ENCODE measurements around the gene MFAP4.
A peak's percentile ranks its signal among the peaks of the same experiment; 100 is the strongest.
"Not testable (repeated sequence)": the region's sequence is repeated elsewhere in the genome, so short reads cannot be mapped to it uniquely, and the experiment has no call there.

The MFAP4 gene

GRCh38 chr17:19369107-19369778 is 17.7 kb downstream of the MFAP4 start:
- DNase-seq, result no peak

GRCh38 chr17:19368229-19368628 is 18.8 kb downstream of the MFAP4 start:
- no peak for DNase-seq

DNA sequence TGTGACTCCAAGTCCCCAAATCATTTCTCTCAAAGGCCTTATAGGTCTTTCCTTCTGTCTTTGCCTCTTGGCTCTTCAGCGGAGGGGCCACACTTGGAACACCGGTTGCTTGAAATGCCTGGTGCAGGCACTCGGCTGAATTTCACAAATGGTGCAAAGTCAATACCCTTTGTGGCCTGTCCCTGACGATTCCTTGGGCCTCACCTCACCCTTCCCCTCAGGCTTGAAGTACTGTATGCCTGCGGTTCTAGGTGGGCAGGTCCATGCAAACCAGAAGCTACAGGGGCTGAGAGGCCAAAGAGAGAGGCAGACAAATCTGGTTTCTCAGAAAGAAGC is 20.4 kb downstream of the MFAP4 start:
- DNase-seq, result no peak

DNA sequence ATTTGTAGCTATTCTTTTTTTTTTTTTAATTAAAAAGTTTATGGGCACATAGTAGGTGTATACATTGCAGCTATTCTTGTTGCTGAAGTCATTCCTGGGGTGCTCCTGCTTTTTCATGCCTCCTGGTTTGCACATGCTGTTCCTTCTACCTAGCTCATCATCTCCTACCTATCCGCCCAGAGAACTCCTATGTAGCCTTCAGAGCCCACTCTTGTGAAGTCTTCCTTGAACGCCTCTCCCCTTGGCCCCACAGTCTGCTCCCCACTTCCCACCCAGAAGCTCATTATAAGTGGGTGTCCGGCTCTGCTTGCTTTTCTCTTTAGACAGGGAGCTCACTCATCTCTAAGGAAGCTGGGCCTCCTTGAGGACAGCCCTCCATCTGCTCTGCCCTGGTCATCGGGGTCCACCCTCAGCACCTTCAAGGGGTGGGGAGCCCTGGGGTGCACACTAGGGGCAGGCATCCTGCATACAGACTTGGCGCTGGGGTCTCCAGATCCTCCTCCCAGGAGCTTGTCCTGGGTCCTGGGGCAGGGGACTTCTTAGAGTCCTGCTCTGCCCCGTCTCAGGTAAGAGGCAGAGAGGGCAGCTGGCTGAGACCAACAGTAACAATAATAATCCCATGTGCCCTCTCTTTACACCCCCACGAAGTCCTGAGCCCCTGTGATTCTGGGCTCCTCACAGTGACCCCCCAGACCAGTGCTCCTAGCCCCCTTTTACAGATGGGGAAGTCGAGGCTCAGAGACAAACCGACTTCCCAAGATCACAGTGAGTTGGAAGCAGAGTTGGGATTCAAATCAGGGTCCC is 21.0 kb downstream of the MFAP4 start:
- DNase-seq, result no peak

GRCh38 chr17:19365499-19365817 is 21.5 kb downstream of the MFAP4 start:
- no peak for DNase-seq

DNA sequence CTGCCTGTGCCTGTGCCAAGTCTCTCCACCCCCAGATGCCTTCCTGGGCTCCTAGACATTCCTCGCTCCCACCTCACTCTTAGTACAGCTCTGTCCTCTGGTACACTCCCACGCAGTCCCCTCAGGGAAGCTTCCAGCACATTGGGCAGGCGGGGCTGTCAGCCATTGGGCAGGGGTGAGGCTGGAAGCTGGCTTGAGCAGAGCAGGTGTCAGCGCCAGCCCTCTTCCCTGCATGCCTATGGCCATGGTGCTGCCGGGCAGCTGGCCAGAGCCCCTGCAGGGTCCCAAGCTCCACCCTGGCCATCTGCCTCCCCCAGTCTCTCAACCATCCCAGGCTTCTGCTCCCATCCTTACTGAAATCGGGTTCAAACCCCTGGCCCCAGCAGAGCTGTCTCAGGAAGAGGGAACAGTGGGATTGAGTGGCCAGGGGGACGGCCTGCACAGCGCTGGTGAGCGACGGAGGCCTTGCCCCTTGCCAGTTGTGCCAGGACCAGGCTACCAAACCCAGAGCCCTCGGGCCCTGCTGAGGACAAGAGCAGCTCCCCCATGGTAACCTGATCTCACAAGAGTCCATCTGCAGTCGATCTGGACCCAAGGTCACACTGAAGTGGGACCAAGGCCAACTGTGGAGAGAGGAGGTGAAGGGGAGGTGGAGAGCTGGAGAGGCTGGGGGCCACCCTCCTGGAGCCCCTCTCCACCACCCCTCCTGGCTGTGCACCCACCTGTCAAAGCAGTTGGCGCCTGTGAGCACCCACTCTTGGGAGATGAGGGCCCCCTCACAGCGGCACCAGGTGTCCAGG is 22.1 kb downstream of the MFAP4 start:
- peak; percentile 74 for DNase-seq

- DNase-seq, result no peak
Measured at GRCh38 chr17:19363460-19364035, 23.4 kb downstream of the MFAP4 start.

- DNase-seq, result no peak
Measured at GRCh38 chr17:19363114-19363438, 23.9 kb downstream of the MFAP4 start.

DNA sequence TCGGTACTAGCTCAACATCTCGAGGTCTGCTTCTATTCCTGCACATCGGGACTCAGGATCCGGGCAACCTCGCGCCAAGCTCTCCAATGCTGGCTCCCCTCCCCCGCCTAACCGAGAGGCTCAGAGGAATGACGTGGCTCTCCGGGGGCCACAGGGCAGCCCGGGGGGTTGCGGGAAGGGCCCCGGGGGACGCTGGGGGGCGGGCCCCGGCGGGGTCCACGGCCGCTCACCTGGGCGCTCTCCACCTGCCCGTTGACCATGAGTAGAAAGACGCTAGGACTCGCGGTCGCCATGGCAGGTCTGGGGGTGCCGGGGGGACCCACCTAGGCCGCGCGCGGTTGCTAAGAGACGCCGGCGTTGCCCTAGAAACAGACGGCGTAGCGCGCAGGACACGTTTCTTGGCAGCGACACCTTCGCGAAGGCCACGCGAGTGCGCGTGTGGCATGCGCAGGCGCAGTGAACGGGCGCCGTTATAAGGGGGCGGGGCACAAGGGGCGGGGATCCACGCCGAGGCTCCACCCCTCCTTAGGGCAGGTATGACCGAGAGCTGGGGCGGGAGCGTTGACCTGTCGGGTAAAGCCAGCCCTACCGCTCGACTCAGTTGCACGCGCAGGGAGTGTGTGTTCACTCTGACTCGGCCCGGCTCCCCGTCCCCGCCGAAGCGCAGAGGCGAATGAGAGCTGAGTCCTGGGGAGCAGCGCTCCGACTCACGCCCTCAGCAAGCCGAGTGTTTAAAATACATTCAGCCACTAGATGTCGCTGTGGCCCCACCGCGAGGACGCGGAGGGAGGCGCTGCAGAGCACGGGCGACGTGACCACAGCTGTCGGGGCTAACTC is 24.5 kb downstream of the MFAP4 start, which contains the start of gene B9D1:
TSS of gene B9D1 (minus strand) at position 447 of the 837 bp plus-strand sequence. CDS start at position 293, 154 bp downstream.
- DNase-seq, result peak; percentile 66

DNA sequence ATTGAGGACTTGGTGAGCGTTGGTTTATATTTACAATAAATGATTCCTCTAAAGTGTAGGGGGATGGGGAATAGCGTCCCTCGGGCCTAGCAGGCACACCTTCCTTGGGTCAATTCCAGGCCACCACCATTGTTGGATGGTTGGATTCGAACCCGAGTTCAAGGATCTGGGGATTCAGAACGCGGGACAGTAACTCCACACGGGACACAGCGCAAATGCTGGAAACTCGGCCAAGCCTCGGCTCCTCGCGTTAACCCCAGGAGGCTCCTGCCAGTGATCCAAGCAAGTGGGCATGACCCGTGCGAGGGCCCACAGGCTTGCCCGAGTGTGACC is 25.1 kb downstream of the MFAP4 start:
- no peak for DNase-seq

- DNase-seq, result no peak
Measured at GRCh38 chr17:19361326-19361725, 25.7 kb downstream of the MFAP4 start.

GRCh38 chr17:19360772-19361171 is 26.2 kb downstream of the MFAP4 start:
- DNase-seq, result no peak

DNA sequence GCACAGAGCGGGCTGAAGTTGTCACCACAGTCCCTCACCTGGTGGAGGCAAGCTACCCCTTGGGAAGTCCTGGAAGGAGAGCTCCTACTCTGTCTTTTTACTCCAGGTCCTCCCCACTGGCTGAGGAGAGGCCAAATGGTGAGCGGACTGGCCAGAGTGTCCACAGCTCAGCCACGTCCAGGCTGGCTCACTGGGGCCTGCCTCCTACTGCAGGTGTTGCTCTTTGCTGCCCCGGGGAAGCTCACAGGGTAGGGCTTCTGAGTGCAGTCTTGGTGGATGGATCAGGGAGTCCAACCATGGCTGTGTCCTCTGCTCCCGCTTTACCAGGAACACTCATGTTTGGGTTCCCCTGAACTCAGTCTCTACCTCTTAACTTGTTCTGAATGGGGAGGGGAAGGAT is 27.1 kb downstream of the MFAP4 start:
- no peak for DNase-seq

- no peak for DNase-seq
Measured at GRCh38 chr17:19359151-19359550, 27.8 kb downstream of the MFAP4 start.

DNA sequence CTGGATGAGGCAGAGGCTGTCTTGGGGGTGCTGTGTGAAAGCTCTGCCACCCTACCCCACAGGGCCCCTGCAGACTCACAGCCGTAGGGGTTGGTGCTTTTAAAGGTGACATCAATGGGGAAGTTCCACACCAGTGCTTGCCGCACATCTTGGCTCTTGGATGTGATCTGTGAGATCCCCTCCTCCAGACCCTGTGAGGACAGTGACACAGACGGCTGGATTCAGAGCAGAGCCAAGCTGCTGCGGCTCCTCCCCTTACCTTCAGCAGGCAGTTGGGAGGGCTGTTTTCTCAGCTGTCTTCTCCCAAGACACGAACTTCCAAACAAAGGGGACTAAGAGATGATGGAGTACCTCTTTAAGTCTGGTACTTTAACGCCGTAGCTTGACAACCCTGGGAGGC is 29.2 kb downstream of the MFAP4 start:
- DNase-seq, result peak; percentile 84

DNA sequence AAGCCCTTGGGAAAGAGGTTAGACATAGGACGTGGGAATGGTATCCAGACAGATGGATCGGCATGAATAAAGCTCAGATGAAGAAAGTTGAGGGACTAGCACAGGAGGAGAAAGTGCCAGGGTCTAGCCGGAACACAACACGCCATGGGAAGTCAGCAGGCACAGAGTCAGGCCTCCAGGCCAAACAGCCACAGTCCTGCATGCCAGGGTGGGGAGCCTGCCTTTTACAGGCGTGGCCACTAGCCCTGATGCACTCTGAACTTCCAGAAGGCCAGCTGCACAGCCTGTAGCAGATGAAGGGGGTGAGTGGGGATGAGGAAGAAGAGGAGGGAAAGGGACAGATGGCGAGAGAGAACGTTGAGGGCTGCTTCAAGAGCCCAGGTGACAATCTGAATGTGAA is 29.6 kb downstream of the MFAP4 start:
- peak; percentile 84 for DNase-seq

GRCh38 chr17:19354748-19355147 is 32.2 kb downstream of the MFAP4 start:
- no peak for DNase-seq

DNA sequence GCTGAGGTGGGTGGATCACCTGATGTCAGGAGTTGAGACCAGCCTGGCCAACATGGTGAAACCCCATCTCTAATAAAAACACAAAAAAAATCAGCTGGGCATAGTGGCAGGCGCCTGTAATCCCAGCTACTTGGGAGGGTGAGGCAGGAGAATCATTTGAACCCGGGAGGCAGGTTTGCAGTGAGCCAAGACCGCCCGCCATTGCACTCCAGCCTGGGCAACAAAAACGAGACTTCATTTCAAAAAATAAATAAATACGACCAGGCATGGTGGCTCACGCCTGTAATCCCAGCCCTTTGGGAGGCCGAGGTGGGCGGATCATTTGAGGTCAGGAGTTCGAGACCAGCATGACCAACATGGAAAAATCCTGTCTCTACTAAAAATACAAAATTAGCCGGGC is 33.6 kb downstream of the MFAP4 start:
- not testable (repeated sequence) for DNase-seq

DNA sequence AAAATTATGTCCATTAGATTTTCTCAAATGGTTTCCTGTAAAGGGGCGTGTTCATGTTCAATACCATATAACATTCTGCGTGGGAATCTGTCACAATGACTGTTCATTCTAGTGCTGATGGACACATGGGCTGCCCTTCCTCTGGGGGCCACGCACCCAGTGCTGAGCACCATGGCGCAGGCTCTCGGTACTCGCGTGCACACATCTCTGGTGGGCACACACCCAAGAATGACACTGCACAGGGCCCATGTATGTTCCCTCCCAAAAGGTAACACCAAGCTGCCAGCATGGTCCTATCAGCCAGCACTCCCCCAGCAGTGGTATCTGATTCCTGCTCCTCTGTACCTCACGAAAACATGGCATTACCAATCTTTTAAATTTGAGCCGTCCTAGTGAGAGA is 38.2 kb downstream of the MFAP4 start:
- DNase-seq, result no peak

DNA sequence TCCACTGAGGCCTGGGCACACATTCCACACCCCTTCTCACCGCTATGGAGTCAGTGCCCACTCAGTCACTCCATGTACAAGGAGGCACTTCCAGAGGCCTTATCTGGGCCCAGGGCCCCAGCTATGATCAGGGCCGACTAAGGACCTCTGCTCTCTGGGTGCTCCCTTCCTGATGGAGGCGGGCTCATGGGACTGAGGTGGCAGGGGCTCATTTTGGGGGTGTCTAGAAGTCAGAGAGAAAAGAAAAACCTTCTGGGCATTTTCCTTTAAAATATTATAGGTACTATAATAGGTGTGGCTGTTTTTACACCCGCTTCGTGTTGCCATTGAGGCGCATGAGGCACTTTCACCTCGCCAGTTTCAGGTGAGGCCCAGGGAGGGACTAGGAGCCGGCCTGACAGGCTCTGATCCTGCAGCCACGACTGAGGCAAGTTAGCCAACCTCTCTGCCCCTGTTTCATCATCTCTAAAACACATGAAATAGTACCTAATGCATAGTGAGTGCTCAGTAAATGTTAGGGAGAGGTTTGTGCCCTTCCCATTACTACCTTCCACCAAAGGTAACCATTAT is 38.8 kb downstream of the MFAP4 start:
- no peak for DNase-seq

DNA sequence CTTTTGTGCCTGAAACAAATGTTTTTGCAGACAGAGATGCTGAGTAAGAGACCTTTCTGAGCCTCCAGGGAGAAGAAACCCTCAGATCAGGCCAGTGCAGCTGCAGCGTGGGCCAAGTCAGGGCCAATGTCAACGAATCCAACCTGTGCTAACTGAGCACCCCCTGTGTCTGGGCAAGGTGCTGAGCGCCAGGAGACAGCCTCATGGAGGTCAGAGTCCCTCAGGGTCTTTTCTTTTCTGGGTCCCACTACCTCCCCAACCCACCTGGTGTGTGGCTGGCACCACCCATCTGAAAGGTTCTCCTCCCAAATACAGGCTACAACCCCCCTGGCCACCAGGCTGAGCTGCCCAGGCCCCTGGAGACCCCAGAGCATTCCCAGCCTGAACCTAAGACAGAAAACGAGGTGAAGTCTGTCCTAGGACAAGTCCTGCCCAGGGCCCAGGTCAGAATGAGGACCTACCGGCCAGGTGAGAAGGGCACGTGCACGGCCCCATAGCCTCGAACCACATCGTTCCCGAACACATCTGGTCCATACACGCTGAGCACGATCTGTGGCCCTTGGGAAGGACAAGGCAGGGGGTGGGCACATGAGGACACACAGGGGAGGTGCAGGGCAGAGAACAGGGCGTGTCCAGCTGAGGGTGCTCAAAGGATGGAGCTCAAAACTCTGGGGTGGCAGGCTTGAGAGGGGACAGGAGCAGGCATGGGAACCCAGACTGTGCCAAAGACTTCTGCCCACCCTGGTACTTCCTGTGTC is 39.5 kb downstream of the MFAP4 start:
- DNase-seq, result no peak
